ENCODE measurements around the gene SLC12A7. TPM values are rescaled to one million over a fixed set of nuclear protein-coding genes. Genes with fewer than 3 reads are reported as not detected.

SLC12A7 gene
- total and polyA plus RNA-seq, 9 of the 15 experiments (the other 6 are each of a cell fraction or from before 2014, with no cell fraction given): 0.01 to 3.1 (median 0.56) TPM

DNA sequence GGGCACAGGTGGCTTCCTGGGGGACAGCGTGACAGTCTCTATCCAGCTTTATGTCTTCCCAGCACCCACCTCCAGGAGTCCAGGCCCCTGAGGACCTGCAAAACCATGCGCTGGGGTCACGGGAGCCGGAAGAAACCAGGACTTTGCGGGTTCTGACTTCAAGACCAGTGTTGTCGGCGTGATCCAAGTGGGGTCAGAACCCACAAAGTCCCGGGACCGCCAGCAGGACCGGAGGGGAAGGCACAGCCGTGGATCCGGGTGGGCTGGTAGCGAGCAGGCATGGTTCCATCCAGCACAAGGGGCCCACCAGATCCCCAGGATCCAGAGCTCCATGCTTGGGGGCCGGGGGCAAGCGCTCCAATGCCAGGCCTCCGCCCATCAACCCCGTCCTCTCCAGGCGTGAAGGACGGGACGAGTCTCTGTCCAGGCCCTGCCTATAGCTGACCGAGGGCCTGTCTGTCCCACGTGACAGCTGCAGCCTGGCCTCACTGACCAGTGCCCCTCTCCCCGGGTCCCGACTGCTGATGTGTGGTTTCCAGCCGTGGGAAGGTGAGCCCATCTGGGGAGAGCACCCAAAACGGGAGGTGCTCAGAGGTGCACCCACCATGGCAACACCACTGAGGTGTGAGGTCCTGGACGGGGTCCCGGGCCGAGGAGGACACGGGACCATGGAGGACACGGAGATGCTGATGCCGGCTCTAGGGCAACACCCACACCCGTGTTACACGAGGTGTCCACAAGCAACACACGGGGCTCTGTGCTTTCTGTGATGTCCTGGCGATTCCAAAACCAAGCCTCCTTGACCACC lies 48.9 kb downstream of the SLC12A7 start:
- WGBS (ENCODE audit: insufficient coverage, low coverage, missing lambda C conversion rate): 25% methylated on average over 32 of the region's 36 CpGs
- TF ChIP-seq, protein P1, sequence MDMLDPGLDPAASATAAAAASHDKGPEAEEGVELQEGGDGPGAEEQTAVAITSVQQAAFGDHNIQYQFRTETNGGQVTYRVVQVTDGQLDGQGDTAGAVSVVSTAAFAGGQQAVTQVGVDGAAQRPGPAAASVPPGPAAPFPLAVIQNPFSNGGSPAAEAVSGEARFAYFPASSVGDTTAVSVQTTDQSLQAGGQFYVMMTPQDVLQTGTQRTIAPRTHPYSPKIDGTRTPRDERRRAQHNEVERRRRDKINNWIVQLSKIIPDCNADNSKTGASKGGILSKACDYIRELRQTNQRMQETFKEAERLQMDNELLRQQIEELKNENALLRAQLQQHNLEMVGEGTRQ (CRISPR knock-in tag; IDR thresholded peaks at IDR 0.05): peak; percentile 30
- TF ChIP-seq TOE1 (IDR thresholded peaks at IDR 0.05; ENCODE audit: borderline replicate concordance) (no peak), TOE1 (CRISPR knock-in tag; IDR thresholded peaks at IDR 0.05; ENCODE audit: borderline replicate concordance, low read depth) (no peak), RBM22 (IDR thresholded peaks at IDR 0.05; ENCODE audit: low read depth, low read length, poor library complexity, severe bottlenecking) (no peak)
- H3K4me3 ChIP-seq: no peak overlapping the region
- no peak overlapping the region for H3K9ac ChIP-seq (ENCODE audit: insufficient read depth in 1 of 2, low read depth in 2 of 2, low read length in 2 of 2)
- H3K4me2 ChIP-seq (ENCODE audit: insufficient read depth, low read length): no peak overlapping the region
- no peaks in the 10 kb centered on the region for H3K36me3 ChIP-seq (ENCODE audit: control insufficient read depth, insufficient read depth, low read length)
- H3K27me3 ChIP-seq (ENCODE audit: control insufficient read depth in 2 of 2, insufficient read depth in 2 of 2, low read length in 2 of 2): peaks cover 0 to 48% of the 10 kb centered on the region in 2 experiments; a peak in 3 of 5 replicates
- no peaks in the 10 kb centered on the region for H3K9me1 ChIP-seq (ENCODE audit: control insufficient read depth, insufficient read depth, low read length)
- H3K9me3 ChIP-seq (replicated peaks; ENCODE audit: control insufficient read depth, insufficient read depth, low read depth, low read length): no peaks in the 10 kb centered on the region
- ChIA-PET POLR2A (no interaction called here), CTCF (ENCODE audit: low intra/inter-chr PET ratio) (no interaction called here)
- DNase-seq (ENCODE audit: extremely low read depth in 1 of 4, low spot score in 3 of 4) (no peak), FAIRE-seq (no peak), ATAC-seq (no peak)
- H2AFZ ChIP-seq (ENCODE audit: low read depth, low read length): no peak overlapping the region
- H3K4me1 ChIP-seq (replicated peaks in 1 of 2; ENCODE audit: control insufficient read depth in 2 of 2, insufficient read depth in 2 of 2, low read length in 2 of 2): peaks cover 13 to 64% of the 10 kb centered on the region in 2 experiments; a peak in 4 of 5 replicates
- no peak overlapping the region for H3K27ac ChIP-seq (ENCODE audit: extremely low read depth, low read depth, low read length)
- no TSS peak for BruUV-seq (replicated peaks)
- in situ Hi-C loops (cut with MboI) (no loop called here), intact Hi-C loops (cut with micrococcal nuclease) (no loop called here)
- H4K20me1 ChIP-seq (replicated peaks; ENCODE audit: control insufficient read depth, insufficient read depth, low read length): peaks cover 27% of the 10 kb centered on the region
- no peaks in the 10 kb centered on the region for H3K79me2 ChIP-seq (ENCODE audit: control insufficient read depth, insufficient read depth, low read length)

Data from K562 (cell line).